ENCODE data around the gene SDC4.

GRCh38 chr20:45341939-45342854 lies 6.0 kb downstream of the SDC4 start:
- TF ChIP-seq, protein P1, sequence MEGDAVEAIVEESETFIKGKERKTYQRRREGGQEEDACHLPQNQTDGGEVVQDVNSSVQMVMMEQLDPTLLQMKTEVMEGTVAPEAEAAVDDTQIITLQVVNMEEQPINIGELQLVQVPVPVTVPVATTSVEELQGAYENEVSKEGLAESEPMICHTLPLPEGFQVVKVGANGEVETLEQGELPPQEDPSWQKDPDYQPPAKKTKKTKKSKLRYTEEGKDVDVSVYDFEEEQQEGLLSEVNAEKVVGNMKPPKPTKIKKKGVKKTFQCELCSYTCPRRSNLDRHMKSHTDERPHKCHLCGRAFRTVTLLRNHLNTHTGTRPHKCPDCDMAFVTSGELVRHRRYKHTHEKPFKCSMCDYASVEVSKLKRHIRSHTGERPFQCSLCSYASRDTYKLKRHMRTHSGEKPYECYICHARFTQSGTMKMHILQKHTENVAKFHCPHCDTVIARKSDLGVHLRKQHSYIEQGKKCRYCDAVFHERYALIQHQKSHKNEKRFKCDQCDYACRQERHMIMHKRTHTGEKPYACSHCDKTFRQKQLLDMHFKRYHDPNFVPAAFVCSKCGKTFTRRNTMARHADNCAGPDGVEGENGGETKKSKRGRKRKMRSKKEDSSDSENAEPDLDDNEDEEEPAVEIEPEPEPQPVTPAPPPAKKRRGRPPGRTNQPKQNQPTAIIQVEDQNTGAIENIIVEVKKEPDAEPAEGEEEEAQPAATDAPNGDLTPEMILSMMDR (conservative IDR thresholded peaks at IDR 0.05; ENCODE audit: low read length), result no peak
- TF ChIP-seq EZH2phosphoT487 (IDR thresholded peaks at IDR 0.05; ENCODE audit: borderline replicate concordance), result no peak

Data from Loucy (cell line).